Activated CD8-positive, alpha-beta memory T cell treated with anti-CD3 and anti-CD28 coated beads, Interleukin-2, amount 10 ng/mL, durations not matched to agents 7 days and 5 days (primary cell): ENCODE data around the gene CACYBP. TPM values are rescaled to one million over a fixed set of nuclear protein-coding genes. Genes with fewer than 3 reads are reported as not detected.
"Not testable (repeated sequence)": the region's sequence is repeated elsewhere in the genome, so short reads cannot be mapped to it uniquely, and the experiment has no call there.

Experiments used
- ATAC-seq: fragments of 150-1000 bp; cut with Tn5 transposase; one replicate; pipeline ENCODE4 v1.10.0; 2021; ENCODE audit warnings: moderate library complexity
- CTCF ChIA-PET: fragments of 350-600 bp; sonication (Branson Sonifier 250); formaldehyde crosslinking; loops from one replicate; lab custom pipeline; 2021; ENCODE audit warnings: antibody characterized with exemption; lab: Charles Lee
- DNase-seq: peaks from one replicate; pipeline ENCODE4 v3.0.0-alpha.2; 2020
- H3K27ac Mint-ChIP-seq: one replicate; pipeline ENCODE4 v1.8.0; 2021; ENCODE audit warnings: mild to moderate bottlenecking, mixed read lengths
- H3K27me3 Mint-ChIP-seq: one replicate; pipeline ENCODE4 v1.8.0; 2021; ENCODE audit warnings: mixed read lengths
- H3K36me3 Mint-ChIP-seq: one replicate; pipeline ENCODE4 v1.8.0; 2021; ENCODE audit warnings: mild to moderate bottlenecking, mixed read lengths
- H3K4me1 Mint-ChIP-seq: one replicate; pipeline ENCODE4 v1.8.0; 2021; ENCODE audit warnings: mixed read lengths
- H3K4me3 Mint-ChIP-seq: one replicate; pipeline ENCODE4 v1.8.0; 2021; ENCODE audit warnings: mild to moderate bottlenecking, moderate library complexity, mixed read lengths
- H3K9me3 Mint-ChIP-seq: one replicate; pipeline ENCODE4 v1.8.0; 2022; ENCODE audit warnings: low read depth, mixed read lengths
- total RNA-seq, 2 experiments: library from RNA; stranded (reverse); gene quantifications; one replicate each; pipeline ENCODE4 v1.2.3, GENCODE V29; 2021

The CACYBP gene
- total RNA-seq, 2 experiments from 2014 or later = 210 to 287 TPM

GRCh38 chr1:174999216-174999935 is 371 bp upstream of the CACYBP start:
- ATAC-seq (peak; percentile 81), DNase-seq (peak; percentile 98)
- no peak overlapping the region for H3K4me3 Mint-ChIP-seq
- H3K36me3 Mint-ChIP-seq = peaks cover 21% of the 10 kb centered on the region
- H3K4me1 Mint-ChIP-seq = peaks cover 43% of the 10 kb centered on the region
- CTCF ChIA-PET = interaction anchor here (0.7 to 5.8 kb wide), 16 partner anchors 10 to 1133 kb away, joined by 3 to 39 read pairs (median 4); partner anchors contain the start of gene MRPS14
- no peak overlapping the region for H3K27ac Mint-ChIP-seq
- no peaks in the 10 kb centered on the region for H3K9me3 Mint-ChIP-seq
- H3K27me3 Mint-ChIP-seq = no peaks in the 10 kb centered on the region

DNA sequence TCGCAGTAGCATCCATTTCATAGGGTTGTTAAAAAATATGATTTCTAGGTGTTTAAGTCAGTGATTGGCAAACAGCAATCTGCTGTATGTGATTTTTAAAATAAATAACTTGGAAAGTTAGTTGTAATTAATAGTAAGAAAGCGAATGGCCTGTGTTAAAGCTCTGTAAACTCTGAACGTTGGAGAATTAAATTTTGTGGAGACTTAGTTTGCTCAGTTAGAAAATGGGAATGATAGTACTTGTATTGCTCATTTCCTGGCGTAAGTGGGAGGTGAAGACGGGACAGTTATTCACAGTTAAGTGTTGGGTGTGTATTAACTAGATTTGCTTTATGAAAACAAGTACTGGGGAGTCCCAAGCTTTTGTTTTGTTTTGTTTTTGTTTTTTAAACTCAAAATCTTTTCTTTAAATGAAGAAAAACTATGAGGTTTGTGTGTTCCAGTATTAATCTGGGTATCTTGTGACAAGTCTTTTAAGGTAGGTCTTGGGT is 995 bp downstream of the CACYBP start:
- Mint-ChIP-seq H3K4me3 (no peak overlapping the region), H3K27me3 (no peaks in the 10 kb centered on the region), H3K27ac (no peak overlapping the region), H3K36me3 (peaks cover 28% of the 10 kb centered on the region), H3K9me3 (no peaks in the 10 kb centered on the region), H3K4me1 (peaks cover 54% of the 10 kb centered on the region)
- DNase-seq (no peak), ATAC-seq (no peak)
- CTCF ChIA-PET = interaction anchor here (0.6 to 5.8 kb wide), 8 partner anchors 11 to 1135 kb away, joined by 3 to 39 read pairs (median 4); partner anchors contain the start of gene MRPS14

DNA sequence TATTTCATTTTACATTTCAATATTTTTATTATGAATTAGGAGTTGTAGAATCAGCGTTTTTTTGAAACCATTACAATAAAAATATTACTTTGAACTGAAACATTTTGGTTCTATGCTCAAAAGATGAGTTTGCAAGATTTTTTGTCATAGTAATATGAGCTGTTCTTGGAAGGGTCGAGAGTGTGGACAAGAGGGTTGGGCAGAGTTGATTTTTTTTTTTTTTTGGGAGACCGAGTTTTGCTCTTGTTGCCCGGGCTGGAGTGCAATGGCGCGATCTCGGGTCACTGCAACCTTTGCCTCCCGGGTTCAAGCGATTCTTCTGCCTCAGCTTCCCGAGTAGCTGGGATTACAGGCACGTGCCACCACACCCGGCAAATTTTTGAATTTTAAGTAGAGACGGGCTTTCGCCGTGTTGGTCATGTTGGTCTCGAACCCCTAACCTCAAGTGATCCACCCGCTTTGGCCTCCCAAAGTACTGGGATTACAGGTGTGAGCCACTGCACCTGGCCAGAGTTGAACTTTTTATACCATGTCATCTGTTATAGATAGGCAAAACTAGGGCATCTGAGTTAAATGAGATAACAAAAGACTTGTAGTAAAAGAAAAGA is 3.3 kb downstream of the CACYBP start:
- ATAC-seq (no peak), DNase-seq (no peak)
- Mint-ChIP-seq H3K4me1 (peaks cover 46% of the 10 kb centered on the region), H3K4me3 (peak overlapping the region; percentile 35), H3K27ac (peak overlapping the region; percentile 44), H3K36me3 (peaks cover 39% of the 10 kb centered on the region), H3K27me3 (no peaks in the 10 kb centered on the region), H3K9me3 (no peaks in the 10 kb centered on the region)
- CTCF ChIA-PET = interaction anchor here (1.0 to 5.8 kb wide), 3 partner anchors 21 to 741 kb away, joined by 3 to 39 read pairs (median 5); partner anchors contain the start of gene MRPS14

- Mint-ChIP-seq H3K9me3 (no peaks in the 10 kb centered on the region), H3K27me3 (no peaks in the 10 kb centered on the region), H3K27ac (peak overlapping the region; percentile 10), H3K4me1 (peaks cover 49% of the 10 kb centered on the region), H3K4me3 (peak overlapping the region; percentile 35), H3K36me3 (peaks cover 44% of the 10 kb centered on the region)
- no peak for ATAC-seq
- CTCF ChIA-PET = interaction anchor here (1.0 to 5.8 kb wide), 2 partner anchors 20 to 741 kb away, joined by 5 to 39 read pairs; partner anchors contain the start of gene MRPS14
- no peak for DNase-seq
Observed at GRCh38 chr1:175003521-175003920, 3.8 kb downstream of the CACYBP start.

GRCh38 chr1:175005085-175005783 is 5.5 kb downstream of the CACYBP start:
- CTCF ChIA-PET = interaction anchor here (1.7 kb wide), 1 partner anchor 17 kb away, joined by 3 read pairs; no protein-coding TSS in a partner anchor
- Mint-ChIP-seq H3K27me3 (no peaks in the 10 kb centered on the region), H3K4me1 (peaks cover 53% of the 10 kb centered on the region), H3K4me3 (no peak overlapping the region), H3K9me3 (no peaks in the 10 kb centered on the region), H3K36me3 (peaks cover 55% of the 10 kb centered on the region), H3K27ac (peak overlapping the region; percentile 62)
- ATAC-seq = no peak
- no peak for DNase-seq

GRCh38 chr1:175009532-175009931 is 9.8 kb downstream of the CACYBP start:
- Mint-ChIP-seq H3K27ac (no peak overlapping the region), H3K36me3 (peaks cover 68% of the 10 kb centered on the region), H3K4me3 (no peak overlapping the region), H3K9me3 (no peaks in the 10 kb centered on the region), H3K27me3 (no peaks in the 10 kb centered on the region), H3K4me1 (peaks cover 23% of the 10 kb centered on the region)
- no peak for DNase-seq
- CTCF ChIA-PET = no interaction called here
- no peak for ATAC-seq

GRCh38 chr1:175013445-175013844 is 13.7 kb downstream of the CACYBP start:
- DNase-seq (no peak), ATAC-seq (no peak)
- peaks cover 61% of the 10 kb centered on the region for H3K36me3 Mint-ChIP-seq
- no peaks in the 10 kb centered on the region for H3K9me3 Mint-ChIP-seq
- no peak overlapping the region for H3K4me3 Mint-ChIP-seq
- no peak overlapping the region for H3K27ac Mint-ChIP-seq
- no peaks in the 10 kb centered on the region for H3K27me3 Mint-ChIP-seq
- peaks cover 8% of the 10 kb centered on the region for H3K4me1 Mint-ChIP-seq
- CTCF ChIA-PET = interaction anchor here (1.3 kb wide), 1 partner anchor 14 kb away, joined by 4 read pairs; no protein-coding TSS in a partner anchor

DNA sequence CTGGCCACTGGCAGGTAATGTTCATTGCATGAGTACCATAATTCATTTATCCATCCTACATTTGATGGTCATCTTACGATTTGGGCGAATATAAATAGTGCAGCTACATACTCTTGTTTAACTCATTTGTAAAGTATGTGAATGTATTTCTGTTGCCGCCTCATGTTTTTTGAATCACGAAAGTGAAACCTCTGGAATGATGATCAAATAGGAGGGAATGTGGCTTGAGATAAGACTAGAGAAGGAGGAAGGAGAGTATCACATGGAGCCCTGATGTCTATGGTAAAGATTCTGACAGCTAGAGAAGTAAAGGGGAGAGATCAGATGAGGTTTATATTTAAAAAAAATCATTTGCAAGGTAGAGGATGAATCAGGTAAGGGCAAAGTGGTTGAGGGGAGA is 15.5 kb downstream of the CACYBP start:
- ATAC-seq (no peak), DNase-seq (no peak)
- peaks cover 49% of the 10 kb centered on the region for H3K36me3 Mint-ChIP-seq

DNA sequence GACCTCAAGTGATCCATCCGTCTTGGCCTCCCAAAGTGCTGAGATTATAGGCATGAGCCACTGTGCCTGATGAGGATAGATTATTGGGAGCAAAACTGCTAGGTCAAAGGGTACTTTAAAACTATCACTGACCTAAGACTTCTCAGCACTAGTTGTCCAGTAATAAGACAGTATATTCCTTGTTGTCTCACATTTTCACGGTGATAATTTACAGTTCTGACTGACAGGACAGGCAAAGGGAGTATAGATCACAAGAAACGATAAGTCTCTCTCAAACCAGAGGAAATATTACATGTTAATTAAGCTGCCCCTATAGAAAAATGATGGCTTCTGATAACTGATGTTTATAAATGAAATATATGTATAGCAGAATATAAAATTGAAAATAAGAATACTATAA is 19.8 kb downstream of the CACYBP start:
- ATAC-seq = no peak
- Mint-ChIP-seq H3K9me3 (peaks cover under 1% of the 10 kb centered on the region), H3K4me1 (peaks cover 32% of the 10 kb centered on the region), H3K36me3 (peaks cover 19% of the 10 kb centered on the region), H3K27me3 (no peaks in the 10 kb centered on the region), H3K4me3 (no peak overlapping the region), H3K27ac (no peak overlapping the region)
- CTCF ChIA-PET = no interaction called here
- no peak for DNase-seq

More for the DNA sequence above, 15.5 kb downstream of the CACYBP start:
- CTCF ChIA-PET = interaction anchor here (0.7 to 1.4 kb wide), 3 partner anchors 8 to 15 kb away, joined by 3 to 6 read pairs (median 4); partner anchors contain the start of gene MRPS14
- Mint-ChIP-seq H3K27ac (no peak overlapping the region), H3K27me3 (no peaks in the 10 kb centered on the region), H3K4me3 (no peak overlapping the region), H3K4me1 (peaks cover 5% of the 10 kb centered on the region), H3K9me3 (no peaks in the 10 kb centered on the region)

DNA sequence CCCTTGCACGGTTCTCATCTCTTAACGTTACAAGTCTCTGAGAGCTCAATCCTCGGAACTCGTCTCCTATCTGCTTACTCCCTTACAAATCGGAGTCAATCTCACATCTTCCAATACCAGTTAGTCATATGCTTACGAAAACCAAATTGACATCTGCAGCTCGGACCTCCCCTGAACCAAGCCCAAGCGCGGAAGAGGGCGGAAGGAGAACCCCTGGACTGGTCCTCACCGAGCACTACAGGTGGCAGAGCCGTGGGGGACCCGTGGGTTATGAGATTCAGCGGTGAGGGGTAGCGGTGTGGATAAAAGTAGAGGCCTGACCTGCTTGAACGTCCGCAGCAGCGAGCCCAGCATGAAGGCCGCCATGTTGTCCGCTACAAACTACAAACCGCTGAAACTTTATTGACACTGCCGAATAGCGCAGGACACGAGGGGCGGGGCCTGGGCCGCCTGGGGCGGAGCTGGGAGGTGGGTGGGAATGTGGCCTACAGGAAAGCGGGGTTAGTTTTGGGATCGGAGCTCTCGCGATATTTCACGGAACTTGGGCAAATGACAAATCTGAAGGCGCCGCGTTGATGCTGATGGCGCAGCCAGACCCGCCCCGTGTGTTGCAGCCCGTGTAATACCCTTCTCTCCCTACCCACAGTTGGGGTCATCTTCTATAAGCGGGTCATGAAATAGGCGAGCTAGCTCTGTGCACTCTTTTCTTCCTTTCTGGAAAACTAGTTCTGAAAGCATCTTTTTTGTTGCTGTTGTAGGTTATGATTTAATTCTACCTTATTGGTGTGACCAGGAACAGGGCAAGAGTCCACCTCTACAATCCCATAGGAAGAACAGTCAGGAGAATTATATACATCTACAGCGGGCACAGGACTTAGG is 23.5 kb downstream of the CACYBP start, which contains the start of gene MRPS14:
MRPS14 (minus strand) TSS at position 383 of the 879 bp plus-strand sequence; CDS start at position 366, 17 bp downstream.
- H3K27me3 Mint-ChIP-seq = no peaks in the 10 kb centered on the region
- peaks cover 32% of the 10 kb centered on the region for H3K4me1 Mint-ChIP-seq
- ATAC-seq (peak; percentile 94), DNase-seq (peak; percentile 99)
- peaks cover 1% of the 10 kb centered on the region for H3K36me3 Mint-ChIP-seq
- peak within 1 kb of the TSS; percentile 90 for H3K4me3 Mint-ChIP-seq
- CTCF ChIA-PET = interaction anchor here (0.6 to 3.7 kb wide), 13 partner anchors 8 to 253 kb away, joined by 3 to 39 read pairs (median 3); partner anchors contain the start of gene CACYBP
- peak within 1 kb of the TSS; percentile 88 for H3K27ac Mint-ChIP-seq
- peaks cover 4% of the 10 kb centered on the region for H3K9me3 Mint-ChIP-seq

DNA sequence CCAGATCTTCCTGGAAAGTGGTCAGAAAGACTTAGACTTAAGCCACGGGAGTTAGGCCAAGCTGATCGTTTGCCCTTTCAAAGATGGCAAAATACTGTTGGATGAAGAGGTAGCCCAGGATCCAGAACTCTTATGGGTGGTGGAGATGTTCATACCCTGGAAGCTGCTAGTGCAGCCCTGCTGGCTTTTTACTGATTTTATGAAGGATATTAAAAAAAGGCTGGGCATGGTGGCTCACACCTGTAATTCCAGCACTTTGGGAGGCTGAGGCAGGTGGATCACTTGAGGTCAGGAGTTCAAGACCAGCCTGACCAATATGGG is 24.1 kb downstream of the CACYBP start:
- CTCF ChIA-PET = interaction anchor here (0.6 to 3.7 kb wide), 7 partner anchors 9 to 224 kb away, joined by 3 to 39 read pairs (median 5); partner anchors contain the start of gene CACYBP
- not testable (repeated sequence) for ATAC-seq, H3K27me3 Mint-ChIP-seq, H3K36me3 Mint-ChIP-seq, DNase-seq, H3K9me3 Mint-ChIP-seq
- Mint-ChIP-seq H3K27ac (peak overlapping the region; percentile 88), H3K4me1 (peaks cover 32% of the 10 kb centered on the region), H3K4me3 (peak overlapping the region; percentile 90)

DNA sequence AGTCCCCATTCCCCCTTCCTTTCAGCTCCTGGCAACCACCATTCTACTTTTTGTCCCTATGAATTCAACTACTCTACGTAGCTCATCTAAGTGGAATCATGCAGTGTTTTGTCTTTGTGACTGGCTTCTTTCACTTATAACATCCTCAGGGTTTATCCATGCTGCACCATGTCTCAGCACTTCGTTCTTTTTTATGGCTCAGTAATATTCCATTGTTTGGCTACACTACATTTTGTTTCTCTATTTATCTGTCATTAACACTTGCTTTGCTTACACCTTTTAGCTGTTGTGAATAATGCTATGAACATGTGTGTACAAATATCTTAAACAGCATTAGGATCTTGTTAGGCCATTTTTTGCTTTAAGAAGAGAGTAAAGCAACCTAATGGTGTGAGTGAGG is 25.0 kb downstream of the CACYBP start:
- Mint-ChIP-seq H3K27ac (peak overlapping the region; percentile 48), H3K36me3 (no peaks in the 10 kb centered on the region), H3K4me1 (peaks cover 37% of the 10 kb centered on the region), H3K9me3 (peaks cover 4% of the 10 kb centered on the region), H3K4me3 (peak overlapping the region; percentile 42), H3K27me3 (no peaks in the 10 kb centered on the region)
- DNase-seq (no peak), ATAC-seq (no peak)
- CTCF ChIA-PET = interaction anchor here (1.2 to 3.7 kb wide), 3 partner anchors 24 to 100 kb away, joined by 5 to 39 read pairs (median 7); partner anchors contain the start of gene CACYBP
